ACC112 (cell line): Measurements from ENCODE around the gene SCAPER.

Source experiments
- H2AFZ ChIP-seq: fragments of 200-600 bp; sonication (generic); one replicate; pipeline ENCODE4 v1.6.0; 2017; ENCODE audit warnings: antibody characterized with exemption, low read length; ENCODE audit not compliant: unreplicated experiment
- H3K27ac ChIP-seq: fragments of 200-600 bp; sonication (generic); 2 replicates; pipeline ENCODE4 v1.5.1; 2014; ENCODE audit warnings: low read depth, mild to moderate bottlenecking, antibody characterized with exemption, low read length, moderate library complexity
- H3K27me3 ChIP-seq: fragments of 200-600 bp; sonication (generic); 2 replicates; pipeline ENCODE4 v1.6.1; 2014; ENCODE audit warnings: mild to moderate bottlenecking, antibody characterized with exemption, low read length, moderate library complexity, mixed read lengths; ENCODE audit not compliant: insufficient read depth
- H3K36me3 ChIP-seq: fragments of 200-600 bp; sonication (generic); 2 replicates; pipeline ENCODE4 v1.6.1; 2016; ENCODE audit warnings: mild to moderate bottlenecking, antibody characterized with exemption, low read length, moderate library complexity, mixed read lengths; ENCODE audit not compliant: insufficient read depth
- H3K4me1 ChIP-seq: fragments of 200-600 bp; sonication (generic); one replicate; pipeline ENCODE4 v1.6.1; 2016; ENCODE audit warnings: low read length, mixed read lengths; ENCODE audit not compliant: insufficient read depth, unreplicated experiment, control insufficient read depth
- H3K4me3 ChIP-seq: fragments of 200-600 bp; sonication (generic); 2 replicates; pipeline ENCODE4 v1.5.1; 2014; ENCODE audit warnings: mild to moderate bottlenecking, low read depth, low read length
- H3K79me2 ChIP-seq: fragments of 200-600 bp; sonication (generic); one replicate; pipeline ENCODE4 v1.6.0; 2016; ENCODE audit warnings: low read length; ENCODE audit not compliant: control insufficient read depth, unreplicated experiment, insufficient read depth

SCAPER gene

DNA sequence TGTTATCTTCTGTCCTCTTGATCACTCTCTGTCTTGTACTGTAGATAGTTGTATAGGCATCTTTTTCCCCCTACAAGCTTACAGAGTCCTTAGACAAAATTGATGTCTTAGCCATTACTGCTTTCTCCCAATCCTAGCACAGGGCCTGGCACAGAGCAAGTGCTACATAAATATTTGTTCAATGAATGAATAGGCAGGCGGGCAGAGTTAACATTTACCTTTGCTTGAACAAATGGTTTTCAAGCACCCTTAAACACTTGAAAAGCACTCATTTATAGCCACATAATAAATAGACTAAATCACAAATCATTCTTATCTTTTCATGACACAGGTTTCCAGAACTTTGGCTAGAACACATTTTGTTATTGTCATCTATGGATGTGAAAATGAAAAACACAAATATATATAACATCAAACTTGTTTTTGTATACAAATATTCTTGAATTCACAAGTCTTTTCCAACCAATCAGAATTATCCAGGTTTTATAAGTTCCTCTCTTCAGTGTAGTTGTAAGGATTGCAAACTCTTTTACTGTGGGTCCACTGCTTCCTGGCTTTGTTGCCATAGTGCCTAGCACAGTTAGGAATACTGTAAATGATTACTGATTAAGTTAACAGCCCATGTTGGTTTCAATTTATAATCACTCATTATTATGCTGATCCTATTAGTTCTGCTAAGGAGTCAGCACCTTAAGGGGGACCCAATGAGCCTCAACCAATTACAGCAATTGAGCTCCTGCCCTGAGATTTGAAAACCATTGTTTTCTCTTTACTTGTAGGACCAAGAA is 506.6 kb downstream of the SCAPER start:
- Histone ChIP-seq H2AFZ (no peak overlapping the region), H3K27ac (no peak overlapping the region), H3K79me2 (no peaks in the 10 kb centered on the region), H3K4me1 (peaks cover 5% of the 10 kb centered on the region), H3K4me3 (no peak overlapping the region), H3K36me3 (peaks cover 5% of the 10 kb centered on the region), H3K27me3 (no peaks in the 10 kb centered on the region)

- no peaks in the 10 kb centered on the region for H3K4me1 ChIP-seq
- no peak overlapping the region for H2AFZ ChIP-seq
- no peak overlapping the region for H3K27ac ChIP-seq
- H3K79me2 ChIP-seq, result no peaks in the 10 kb centered on the region
- no peaks in the 10 kb centered on the region for H3K27me3 ChIP-seq
- H3K4me3 ChIP-seq, result no peak overlapping the region
- no peaks in the 10 kb centered on the region for H3K36me3 ChIP-seq
Observed at GRCh38 chr15:76393614-76394013, 511.5 kb downstream of the SCAPER start.

GRCh38 chr15:76391847-76392246 is 513.3 kb downstream of the SCAPER start:
- Histone ChIP-seq H3K36me3 (no peaks in the 10 kb centered on the region), H3K4me3 (no peak overlapping the region), H2AFZ (no peak overlapping the region), H3K27ac (no peak overlapping the region), H3K79me2 (no peaks in the 10 kb centered on the region), H3K27me3 (no peaks in the 10 kb centered on the region), H3K4me1 (no peaks in the 10 kb centered on the region)

GRCh38 chr15:76391309-76391708 is 513.8 kb downstream of the SCAPER start:
- Histone ChIP-seq H3K36me3 (no peaks in the 10 kb centered on the region), H2AFZ (no peak overlapping the region), H3K79me2 (no peaks in the 10 kb centered on the region), H3K27me3 (no peaks in the 10 kb centered on the region), H3K4me3 (no peak overlapping the region), H3K4me1 (no peaks in the 10 kb centered on the region), H3K27ac (no peak overlapping the region)

DNA sequence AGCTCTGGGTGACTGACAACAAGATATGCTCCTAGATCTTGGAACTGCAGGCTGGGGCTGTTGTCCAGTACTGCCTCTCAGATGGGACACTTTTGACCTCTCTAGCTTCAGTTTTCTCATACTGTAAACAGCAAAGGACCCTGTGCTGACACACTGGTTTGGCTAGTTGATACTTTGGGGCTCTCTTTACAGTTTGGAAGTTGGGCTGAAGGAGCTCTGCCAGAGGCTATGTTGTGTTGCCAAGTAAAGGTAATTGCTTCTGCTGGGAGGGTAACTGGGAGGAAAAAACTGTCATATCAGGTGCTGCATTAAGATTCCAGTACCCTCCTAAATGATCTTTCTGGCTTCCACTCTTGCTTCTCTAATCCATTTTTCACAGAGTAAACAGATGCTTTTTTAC is 514.6 kb downstream of the SCAPER start:
- Histone ChIP-seq H3K79me2 (no peaks in the 10 kb centered on the region), H3K36me3 (no peaks in the 10 kb centered on the region), H3K4me1 (no peaks in the 10 kb centered on the region), H3K27ac (no peak overlapping the region), H3K4me3 (no peak overlapping the region), H3K27me3 (no peaks in the 10 kb centered on the region), H2AFZ (no peak overlapping the region)

DNA sequence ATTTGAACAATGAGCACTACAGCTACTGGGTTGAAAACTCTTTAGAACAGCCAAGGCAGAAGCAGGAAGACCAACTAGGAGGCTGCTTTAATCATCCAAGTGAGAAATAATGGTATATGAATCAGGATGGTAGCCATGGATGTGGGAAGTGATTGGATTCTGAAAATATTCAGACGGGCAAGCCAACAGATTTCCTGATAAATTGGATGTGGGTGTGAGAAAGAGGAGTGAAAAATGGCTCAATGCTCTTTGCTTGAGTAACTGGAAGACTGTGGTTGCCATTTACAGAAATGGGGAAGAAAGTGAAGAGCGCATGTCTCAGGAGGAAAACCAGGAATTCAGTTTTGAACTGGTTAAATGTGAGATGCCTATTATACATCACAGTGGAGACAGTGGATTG is 518.2 kb downstream of the SCAPER start:
- Histone ChIP-seq H3K4me3 (no peak overlapping the region), H3K27me3 (no peaks in the 10 kb centered on the region), H2AFZ (no peak overlapping the region), H3K79me2 (no peaks in the 10 kb centered on the region), H3K4me1 (no peaks in the 10 kb centered on the region), H3K36me3 (no peaks in the 10 kb centered on the region), H3K27ac (no peak overlapping the region)

- Histone ChIP-seq H3K4me1 (no peaks in the 10 kb centered on the region), H3K27me3 (no peaks in the 10 kb centered on the region), H3K79me2 (no peaks in the 10 kb centered on the region), H3K27ac (no peak overlapping the region), H3K4me3 (no peak overlapping the region), H2AFZ (no peak overlapping the region), H3K36me3 (no peaks in the 10 kb centered on the region)
Observed at GRCh38 chr15:76386178-76386577, 519.0 kb downstream of the SCAPER start.

DNA sequence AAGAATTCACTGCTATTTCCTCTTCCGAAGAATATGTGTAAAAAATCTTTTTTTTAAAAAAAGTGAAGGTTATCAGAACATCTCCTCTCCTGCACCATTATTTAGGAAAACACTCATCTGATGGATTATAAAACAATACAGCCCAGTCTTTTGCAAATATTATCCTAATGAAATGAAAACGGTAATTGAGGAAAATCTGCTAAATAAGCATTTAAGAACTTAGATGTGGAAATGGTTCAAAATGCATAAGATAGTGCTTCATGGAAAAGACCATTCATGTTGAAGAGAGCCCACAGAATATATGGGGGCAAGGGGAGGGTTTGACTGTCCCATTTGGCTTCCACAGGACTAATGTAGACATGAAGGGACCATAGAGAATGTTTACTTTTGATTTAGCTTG is 520.7 kb downstream of the SCAPER start:
- H3K27me3 ChIP-seq, result no peaks in the 10 kb centered on the region
- no peak overlapping the region for H3K4me3 ChIP-seq
- no peaks in the 10 kb centered on the region for H3K79me2 ChIP-seq
- peaks cover 12% of the 10 kb centered on the region for H3K4me1 ChIP-seq
- no peaks in the 10 kb centered on the region for H3K36me3 ChIP-seq
- H3K27ac ChIP-seq, result no peak overlapping the region
- no peak overlapping the region for H2AFZ ChIP-seq

GRCh38 chr15:76382987-76383728 is 522.0 kb downstream of the SCAPER start:
- peaks cover 12% of the 10 kb centered on the region for H3K4me1 ChIP-seq
- no peak overlapping the region for H2AFZ ChIP-seq
- H3K36me3 ChIP-seq, result no peaks in the 10 kb centered on the region
- H3K79me2 ChIP-seq, result no peaks in the 10 kb centered on the region
- no peak overlapping the region for H3K27ac ChIP-seq
- no peaks in the 10 kb centered on the region for H3K27me3 ChIP-seq
- no peak overlapping the region for H3K4me3 ChIP-seq

- Histone ChIP-seq H3K4me1 (peaks cover 12% of the 10 kb centered on the region), H2AFZ (no peak overlapping the region), H3K27ac (no peak overlapping the region), H3K36me3 (no peaks in the 10 kb centered on the region), H3K4me3 (no peak overlapping the region), H3K79me2 (no peaks in the 10 kb centered on the region), H3K27me3 (no peaks in the 10 kb centered on the region)
Observed at GRCh38 chr15:76381366-76381765, 523.8 kb downstream of the SCAPER start.

GRCh38 chr15:76380249-76380648 is 524.9 kb downstream of the SCAPER start:
- Histone ChIP-seq H3K36me3 (no peaks in the 10 kb centered on the region), H3K4me1 (peaks cover 12% of the 10 kb centered on the region), H2AFZ (no peak overlapping the region), H3K79me2 (no peaks in the 10 kb centered on the region), H3K27me3 (no peaks in the 10 kb centered on the region), H3K4me3 (no peak overlapping the region), H3K27ac (no peak overlapping the region)
